ENCODE data around the gene ASB6. TPM values are rescaled to one million over a fixed set of nuclear protein-coding genes. Genes with fewer than 3 reads are reported as not detected.

ASB6 gene
- polyA plus RNA-seq, 2 of the 4 experiments (the other 2 are of a cell fraction), result 9.2 to 17.3 TPM

GRCh38 chr9:129628709-129629108, 13.2 kb downstream of the ASB6 start:
- peak overlapping the region; percentile 86; the same call in 2 of the 3 replicates for H3K4me2 ChIP-seq
- no peak overlapping the region for H3K4me3 ChIP-seq
- DNase-seq (ENCODE audit: low read depth in 1 of 2, low spot score in 1 of 2) (no peak), ATAC-seq (no peak), FAIRE-seq (no peak)
- WGBS (ENCODE audit: missing lambda C conversion rate), result 80% methylated on average over 6 of the region's 6 CpGs
- peaks cover 28% of the 10 kb centered on the region for H3K4me1 ChIP-seq
- POLR2A ChIA-PET, result no interaction called here
- TF ChIP-seq HOXA7 (CRISPR knock-in tag; IDR thresholded peaks at IDR 0.05), result no peak
- TF ChIP-seq CHD4 (IDR thresholded peaks at IDR 0.05; ENCODE audit: borderline replicate concordance), result no peak
- TF ChIP-seq BHLHE40 (IDR thresholded peaks at IDR 0.05; ENCODE audit: low read depth, low read length), result no peak
- TF ChIP-seq ATOH8 (CRISPR knock-in tag; IDR thresholded peaks at IDR 0.05; ENCODE audit: low read depth), result no peak
- no peak for TF ChIP-seq CTCF (IDR thresholded peaks at IDR 0.05)
- TF ChIP-seq FOSL2 (IDR thresholded peaks at IDR 0.05), result no peak
- TF ChIP-seq FOSL2 (CRISPR knock-in tag; IDR thresholded peaks at IDR 0.05), result no peak
- TF ChIP-seq KDM5A (IDR thresholded peaks at IDR 0.05), result no peak
- TF ChIP-seq MAZ (IDR thresholded peaks at IDR 0.05; ENCODE audit: borderline replicate concordance, low read depth, low read length), result no peak
- TF ChIP-seq CHD2 (IDR thresholded peaks at IDR 0.05; ENCODE audit: low read length, partially characterized antibody), result no peak
- no peak for TF ChIP-seq USF2 (IDR thresholded peaks at IDR 0.05)
- no peak for TF ChIP-seq SREBF2 (IDR thresholded peaks at IDR 0.05)
- no peak for TF ChIP-seq POLR2AphosphoS2 (conservative IDR thresholded peaks at IDR 0.05; ENCODE audit: low read length)
- no peak for TF ChIP-seq RNF2 (IDR thresholded peaks at IDR 0.05; ENCODE audit: borderline replicate concordance, low read depth)
- TF ChIP-seq HMGXB4 (CRISPR knock-in tag; IDR thresholded peaks at IDR 0.05; ENCODE audit: borderline replicate concordance), result no peak
- no peak for TF ChIP-seq POLR2A (IDR thresholded peaks at IDR 0.05; ENCODE audit: low read length)
- TF ChIP-seq GATA3 (IDR thresholded peaks at IDR 0.05; ENCODE audit: borderline replicate concordance), result no peak
- CTCF ChIA-PET, result interaction anchor here (1.0 to 26.2 kb wide), 8 partner anchors 8 to 495 kb away, joined by 3 to 947 read pairs (median 10); partner anchors contain the start of genes ASB6 and C9orf50
- H3K9me3 ChIP-seq, result no peaks in the 10 kb centered on the region
- no peak overlapping the region for H3K27ac ChIP-seq

- no peak for FAIRE-seq
- DNase-seq (ENCODE audit: low read depth in 1 of 2, low spot score in 1 of 2), result no peak
- POLR2A ChIA-PET, result interaction anchor here (1.1 to 1.3 kb wide), 2 partner anchors 10 to 488 kb away, joined by 3 to 6 read pairs; no protein-coding TSS in a partner anchor
- 61% methylated on average over 12 of the region's 12 CpGs for WGBS (ENCODE audit: missing lambda C conversion rate)
- H3K4me3 ChIP-seq, result peak overlapping the region; percentile 69
- H3K4me2 ChIP-seq, result peak overlapping the region; percentile 86
- ATAC-seq, result no peak
- peak overlapping the region; percentile 78 to 98 for H3K27ac ChIP-seq
- no peaks in the 10 kb centered on the region for H3K9me3 ChIP-seq
- CTCF ChIA-PET, result interaction anchor here (1.0 to 26.2 kb wide), 6 partner anchors 12 to 494 kb away, joined by 3 to 947 read pairs (median 34); partner anchors contain the start of gene ASB6
- H3K4me1 ChIP-seq, result peaks cover 28% of the 10 kb centered on the region
- no peak for TF ChIP-seq HOXB13 (CRISPR knock-in tag; IDR thresholded peaks at IDR 0.05; ENCODE audit: low read depth)
- TF ChIP-seq RAD21 (conservative IDR thresholded peaks at IDR 0.05 in 1 of 2, IDR thresholded peaks at IDR 0.05 in 1 of 2), result no peak
- TF ChIP-seq E2F6 (IDR thresholded peaks at IDR 0.05; ENCODE audit: borderline replicate concordance, low read depth), result no peak
- no peak for TF ChIP-seq ZC3H11A (IDR thresholded peaks at IDR 0.05)
- TF ChIP-seq BCL3 (IDR thresholded peaks at IDR 0.05), result no peak
- no peak for TF ChIP-seq HMGXB4 (CRISPR knock-in tag; IDR thresholded peaks at IDR 0.05; ENCODE audit: borderline replicate concordance)
- TF ChIP-seq USF2 (IDR thresholded peaks at IDR 0.05), result no peak
- TF ChIP-seq NFE2L2 (conservative IDR thresholded peaks at IDR 0.05; ENCODE audit: low read length), result no peak
These were observed 14.2 kb downstream of the ASB6 start for GRCh38 chr9:129627556-129628440.
